ENCODE data around the gene MCC. TPM values are rescaled to one million over a fixed set of nuclear protein-coding genes. Genes with fewer than 3 reads are reported as not detected.

MCC gene
- polyA plus RNA-seq, 4 donors: 27.6 to 33.3 (median 31.7) TPM

DNA sequence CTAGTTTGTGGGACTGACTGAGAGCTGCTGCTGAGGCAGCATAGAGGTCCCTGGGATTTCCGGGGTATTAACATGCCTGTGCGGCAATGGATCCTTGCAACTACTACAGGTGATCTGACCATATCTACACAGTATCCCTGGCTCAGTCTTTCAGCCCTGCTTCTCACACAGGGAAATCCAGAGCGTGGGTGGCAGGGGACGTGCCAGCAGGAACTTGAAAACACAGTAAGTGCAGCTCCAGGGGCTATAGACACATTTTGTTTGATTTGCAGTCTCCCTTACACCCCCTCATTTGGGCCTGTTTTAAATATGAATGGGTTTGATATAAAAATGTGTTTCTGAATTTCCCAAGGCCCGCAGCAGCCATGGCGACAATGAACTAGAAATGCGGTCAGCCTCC is 302.2 kb downstream of the MCC start:
- DNase-seq (ENCODE audit: low read depth in 4 of 4, low spot score in 2 of 4): no peak

DNA sequence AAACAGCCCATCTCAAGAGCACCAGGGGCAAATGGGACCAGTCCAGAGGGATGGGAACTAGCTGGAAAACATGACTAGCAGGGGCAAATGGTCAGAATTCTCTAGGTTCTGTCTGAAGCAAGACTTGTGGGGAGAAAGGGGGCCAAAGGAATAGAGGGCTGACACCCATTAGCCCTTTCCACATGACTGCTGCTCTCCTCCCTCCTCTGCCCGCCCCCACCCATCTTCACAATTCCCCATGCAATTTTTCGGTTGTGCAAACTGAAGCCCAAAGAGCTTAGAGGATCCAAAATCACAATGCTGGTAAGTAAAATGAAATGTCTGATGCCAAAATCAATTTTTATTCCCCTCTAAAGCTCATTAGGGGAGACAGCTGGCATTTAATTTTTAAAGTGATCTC is 304.6 kb downstream of the MCC start:
- DNase-seq (ENCODE audit: low read depth in 4 of 4, low spot score in 2 of 4): no peak

DNA sequence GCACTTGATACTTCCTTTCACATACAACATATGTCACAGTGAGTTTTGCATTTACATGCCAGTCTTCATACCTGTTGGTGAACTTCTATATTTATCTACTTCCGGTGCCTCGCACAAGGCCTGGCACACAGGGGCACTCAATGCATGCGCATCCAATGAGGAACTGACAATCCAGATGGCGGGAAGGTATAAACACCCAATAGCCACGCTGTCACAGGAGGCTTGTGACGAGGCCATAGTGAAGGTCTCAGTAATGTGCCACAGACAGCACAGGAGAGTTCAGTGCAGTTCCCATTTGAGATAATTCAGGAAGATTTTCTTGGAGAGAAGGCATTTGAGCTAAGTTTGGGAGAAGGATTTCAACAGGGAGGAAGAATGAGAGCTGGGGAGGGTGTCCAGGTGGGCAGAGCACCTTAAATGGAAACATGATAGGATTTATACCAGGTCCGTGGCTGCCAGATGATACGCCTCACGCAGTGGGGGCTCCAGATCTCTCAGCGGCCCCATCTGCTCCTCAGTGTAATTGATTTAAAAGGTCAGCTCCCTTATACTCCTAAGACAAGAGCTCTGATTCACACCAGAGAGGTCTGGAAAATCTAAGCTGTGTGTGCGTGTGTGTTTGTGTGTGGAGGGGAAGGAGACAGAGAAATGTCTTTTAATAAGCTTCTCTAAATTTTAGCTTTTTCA is 305.5 kb downstream of the MCC start:
- DNase-seq (ENCODE audit: low read depth in 4 of 4, low spot score in 2 of 4): no peak

DNA sequence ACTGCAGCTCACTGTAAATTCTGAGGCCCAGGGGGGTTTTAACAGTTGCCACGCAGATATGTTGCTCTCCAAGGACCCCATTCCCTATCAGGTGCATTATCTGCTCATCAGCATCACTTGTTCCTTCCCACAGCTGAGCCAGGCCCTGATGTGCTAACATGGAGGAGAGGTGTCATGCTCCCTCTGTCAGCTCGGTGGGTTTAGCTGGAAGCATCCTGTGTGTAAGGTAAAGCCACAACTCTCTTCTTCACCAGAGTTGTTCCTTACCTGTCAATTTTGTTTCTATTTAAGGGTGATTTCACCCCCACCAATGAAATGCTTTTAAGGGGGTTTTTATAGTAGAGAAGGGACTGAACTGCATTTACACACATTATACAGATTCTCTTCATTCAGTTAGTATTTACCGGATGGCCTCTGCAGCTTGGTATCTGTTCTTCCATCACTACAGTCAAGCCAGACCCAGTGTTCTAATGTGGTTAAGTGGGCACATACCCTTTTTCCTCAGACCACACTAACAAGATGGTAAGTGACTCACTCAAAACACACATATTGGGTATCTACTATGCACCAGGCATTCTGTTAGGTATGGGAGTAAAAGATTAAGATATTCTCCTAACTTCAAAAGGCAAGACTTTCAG is 306.3 kb downstream of the MCC start:
- no peak for DNase-seq (ENCODE audit: low read depth in 4 of 4, low spot score in 2 of 4)

DNA sequence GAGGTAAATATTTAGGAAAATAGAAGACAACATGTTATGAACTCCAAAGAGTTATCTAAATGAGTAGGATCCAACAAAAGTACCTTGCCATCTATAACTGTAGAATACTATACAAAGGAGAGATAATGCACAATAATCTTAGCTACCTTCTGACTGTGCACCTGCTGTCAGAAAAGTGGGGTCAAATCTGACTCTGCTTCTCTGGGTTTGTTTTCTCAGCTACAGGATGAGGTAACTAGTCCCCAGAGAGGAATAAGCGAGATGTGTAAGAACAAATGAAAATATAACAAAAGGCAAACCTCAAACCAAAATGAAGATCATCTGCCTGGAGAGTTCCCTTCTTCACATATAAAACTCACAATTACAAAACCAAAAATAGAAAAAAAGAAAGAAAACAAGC is 306.8 kb downstream of the MCC start:
- DNase-seq (ENCODE audit: low read depth in 4 of 4, low spot score in 2 of 4): no peak

DNA sequence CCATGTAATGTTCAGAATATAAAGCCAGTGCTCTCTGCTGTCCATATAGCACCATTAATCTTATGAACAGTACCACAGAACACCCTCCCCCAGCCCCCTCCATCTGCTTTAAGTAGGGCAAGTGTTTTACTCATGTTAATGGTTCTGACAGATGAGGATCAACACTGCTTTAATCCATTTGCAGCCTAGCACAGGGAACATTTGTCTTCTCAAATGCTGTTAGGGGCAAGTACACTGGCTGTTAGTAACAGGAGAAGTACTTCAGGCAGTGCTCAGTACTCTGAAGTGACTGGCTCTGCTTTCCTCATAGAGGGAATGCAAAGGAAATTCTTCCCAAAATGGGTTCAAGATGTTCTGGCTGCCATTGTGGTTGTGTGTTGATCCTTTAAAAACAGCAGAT is 309.1 kb downstream of the MCC start:
- DNase-seq (ENCODE audit: low read depth in 4 of 4, low spot score in 2 of 4): peak in 1 of 4 donors; percentile 11

DNA sequence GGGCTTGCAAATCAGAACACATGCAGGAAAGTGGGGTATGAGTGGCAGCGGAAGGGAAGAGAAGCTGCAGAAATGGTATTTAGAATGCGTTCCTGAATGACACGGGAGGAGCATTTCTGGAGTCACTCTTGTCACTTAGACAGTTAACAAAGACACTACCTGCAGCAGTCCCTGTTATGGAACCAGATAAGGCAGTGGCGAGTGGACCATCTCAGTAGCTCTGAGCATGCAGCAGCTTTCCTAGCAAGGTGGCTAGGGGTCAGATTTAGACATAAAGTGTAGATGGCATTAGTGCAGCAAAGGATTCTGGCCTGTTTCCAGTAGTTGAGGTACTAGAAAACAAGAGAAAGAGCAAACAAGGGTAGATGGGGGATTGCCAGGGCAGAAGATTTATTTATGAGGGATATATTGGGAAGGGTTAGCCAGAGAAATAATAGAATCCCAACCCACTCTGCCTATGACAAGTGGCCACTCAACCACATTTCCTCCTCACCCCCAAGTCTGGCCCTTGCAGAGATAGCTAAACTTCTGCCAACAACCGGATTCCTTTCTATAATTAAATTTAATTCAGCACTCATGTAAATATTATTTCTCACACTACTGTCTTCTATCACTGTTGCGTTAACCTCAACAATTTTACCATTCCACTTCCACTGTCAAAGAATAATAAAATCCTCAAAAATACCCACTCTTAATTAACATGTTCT is 310.0 kb downstream of the MCC start:
- DNase-seq (ENCODE audit: low read depth in 4 of 4, low spot score in 2 of 4): no peak

DNA sequence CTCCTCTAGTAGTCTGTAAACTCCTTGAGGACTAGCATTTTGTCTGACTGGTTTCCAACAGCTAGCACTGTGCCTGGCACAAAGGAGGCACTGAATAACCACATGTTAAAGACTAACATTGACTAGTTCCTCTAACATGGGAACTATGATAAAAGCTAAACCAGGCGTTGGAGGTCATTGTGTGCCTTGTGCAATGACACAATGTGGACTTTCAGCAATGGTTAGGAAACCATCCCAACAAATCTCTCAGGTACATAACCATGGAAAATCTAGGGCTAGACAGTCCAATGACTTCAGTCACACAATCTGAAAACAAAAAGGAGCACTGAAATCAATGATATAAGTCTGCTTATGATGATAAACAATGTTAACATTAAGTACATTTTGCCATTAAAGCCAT is 311.0 kb downstream of the MCC start:
- no peak for DNase-seq (ENCODE audit: low read depth in 4 of 4, low spot score in 2 of 4)

DNA sequence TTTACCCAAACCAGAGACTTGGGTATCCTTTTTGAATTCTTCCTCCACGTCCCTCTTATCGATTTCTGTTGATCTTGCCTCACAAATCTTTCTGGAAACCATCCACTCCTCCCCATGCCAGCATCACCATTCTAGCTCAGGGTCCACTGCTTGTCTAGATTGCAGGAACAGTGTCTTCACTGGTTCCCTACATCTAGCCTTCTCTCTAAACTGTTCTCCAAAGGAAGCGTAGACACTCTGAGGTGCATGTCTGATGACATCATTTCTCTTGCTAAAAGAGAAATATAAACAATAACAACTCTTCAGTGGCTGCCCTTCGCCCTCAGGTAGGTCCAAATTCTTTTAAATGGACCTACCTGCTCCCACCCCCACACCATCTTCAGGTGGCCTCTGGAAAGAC is 311.5 kb downstream of the MCC start:
- DNase-seq (ENCODE audit: low read depth in 4 of 4, low spot score in 2 of 4): no peak

DNA sequence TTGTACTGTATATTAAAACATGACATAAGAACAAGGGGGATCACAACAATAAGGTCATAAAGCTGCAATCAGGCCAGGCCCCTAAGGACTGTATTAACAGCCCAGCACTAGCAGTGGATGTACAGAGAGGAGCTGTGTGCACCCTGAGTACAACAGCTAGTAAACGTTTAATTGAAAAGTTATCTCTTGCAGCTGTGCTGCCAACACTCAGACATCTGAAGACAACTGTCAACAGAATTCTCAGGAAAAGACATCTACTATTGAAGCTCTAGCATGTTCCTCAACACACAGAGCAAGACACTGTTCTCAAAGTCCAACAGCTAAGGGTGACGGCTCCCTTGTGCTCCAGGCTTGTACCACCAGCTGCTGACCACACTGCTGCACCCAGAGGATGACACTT is 312.1 kb downstream of the MCC start:
- DNase-seq (ENCODE audit: low read depth in 4 of 4, low spot score in 2 of 4): no peak

DNA sequence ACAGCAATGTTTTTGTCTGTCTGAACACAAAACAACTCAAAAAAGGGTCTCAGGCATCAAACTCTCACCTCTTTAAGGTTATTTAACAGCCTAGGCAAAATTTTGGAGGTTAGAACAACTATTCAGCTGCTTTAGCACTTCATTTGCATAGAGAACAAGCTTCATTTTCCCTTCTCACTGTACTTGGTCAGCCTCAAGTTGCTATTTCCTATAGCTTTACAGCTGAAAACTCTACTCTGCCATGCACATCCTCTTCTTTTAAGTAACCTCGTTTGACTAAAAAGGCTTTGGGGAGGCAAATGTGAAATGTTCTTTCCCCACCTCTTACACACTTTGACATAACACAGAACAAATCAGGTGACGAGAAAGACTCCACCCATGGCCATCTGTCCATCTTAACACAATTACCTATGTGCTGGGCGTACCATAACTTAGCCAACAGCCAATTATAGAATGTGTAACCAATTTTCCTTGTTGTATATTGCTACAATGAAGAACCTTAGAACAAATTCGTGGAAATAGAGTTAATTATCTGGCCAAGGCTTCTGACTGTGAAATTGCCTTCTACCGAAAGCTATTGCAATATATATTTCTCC is 315.9 kb downstream of the MCC start:
- DNase-seq (ENCODE audit: low read depth in 4 of 4, low spot score in 2 of 4): no peak

DNA sequence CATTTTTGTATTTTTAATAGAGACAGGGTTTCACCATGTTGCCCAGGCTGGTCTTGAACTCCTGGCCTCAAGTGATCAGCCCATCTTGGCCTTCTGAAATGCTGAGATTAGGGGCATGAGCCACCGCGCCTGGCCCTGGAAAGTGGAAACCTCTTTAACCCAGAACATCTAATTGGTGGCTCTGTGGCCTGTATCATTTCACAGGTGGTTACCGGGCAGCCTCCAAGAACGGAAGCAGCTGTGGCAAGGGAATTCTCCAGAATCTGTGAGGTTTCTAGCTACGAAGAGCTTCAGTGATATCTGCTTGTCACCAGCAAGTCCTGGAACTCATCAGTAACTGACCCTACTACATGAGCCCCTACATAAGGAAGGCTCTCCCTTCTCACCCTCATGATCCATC is 316.7 kb downstream of the MCC start:
- DNase-seq (ENCODE audit: low read depth in 4 of 4, low spot score in 2 of 4): no peak

DNA sequence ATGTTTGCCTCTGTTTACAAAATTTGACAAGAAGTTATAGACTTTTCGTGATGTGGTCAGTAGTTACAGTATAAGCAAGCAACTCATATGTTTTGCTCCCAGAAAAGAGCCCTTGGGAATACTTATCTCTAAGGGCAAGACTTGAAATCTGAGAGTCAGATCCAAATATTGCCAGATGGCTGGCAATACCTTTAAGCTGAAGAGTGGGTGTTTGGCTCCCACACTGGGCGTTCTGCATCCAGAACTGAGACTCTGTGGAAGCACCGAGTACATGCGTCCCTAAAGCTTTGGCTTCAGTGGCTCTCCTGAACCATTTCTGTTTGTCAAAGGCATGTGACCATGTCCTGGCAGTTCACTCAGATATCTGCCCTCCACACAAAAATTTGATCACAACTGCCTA is 317.5 kb downstream of the MCC start:
- DNase-seq (ENCODE audit: low read depth in 4 of 4, low spot score in 2 of 4): no peak

DNA sequence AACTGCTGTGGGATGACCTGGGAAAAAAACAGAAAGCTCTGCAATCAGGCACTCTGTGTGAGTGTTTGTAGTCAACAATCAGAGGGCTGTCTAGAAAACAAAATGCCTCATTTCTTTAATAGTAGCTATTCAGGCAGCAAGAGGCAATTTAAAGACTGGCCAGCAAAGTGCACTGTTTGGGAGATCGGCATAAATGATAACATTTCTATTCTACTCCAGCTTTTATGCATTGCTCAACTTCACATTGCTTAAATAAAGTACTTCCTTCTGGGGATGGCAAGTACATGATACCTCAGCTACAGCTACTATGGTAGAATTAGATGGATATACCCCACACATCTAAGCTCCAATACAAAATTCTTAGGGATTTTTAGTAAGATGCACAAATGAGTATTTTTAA is 318.5 kb downstream of the MCC start:
- no peak for DNase-seq (ENCODE audit: low read depth in 4 of 4, low spot score in 2 of 4)

DNA sequence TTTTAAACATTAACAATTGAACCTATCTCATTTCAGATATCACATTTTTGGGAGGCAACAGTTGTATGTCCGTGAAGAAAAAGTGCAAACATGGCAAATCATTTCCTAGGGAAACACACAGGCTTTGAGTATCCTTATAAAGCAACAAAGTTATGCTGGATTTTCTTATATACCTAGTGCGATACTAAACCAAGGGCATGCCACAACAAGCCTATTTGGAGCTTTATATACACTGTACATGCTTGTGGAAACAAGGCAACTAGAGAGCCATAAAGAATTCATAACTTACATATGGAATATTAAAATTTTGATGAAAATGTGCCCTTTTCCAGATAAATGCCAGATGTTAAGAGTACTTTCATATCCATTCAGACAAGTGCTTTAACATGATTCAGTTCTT is 320.3 kb downstream of the MCC start:
- DNase-seq (ENCODE audit: low read depth in 4 of 4, low spot score in 2 of 4): no peak

DNA sequence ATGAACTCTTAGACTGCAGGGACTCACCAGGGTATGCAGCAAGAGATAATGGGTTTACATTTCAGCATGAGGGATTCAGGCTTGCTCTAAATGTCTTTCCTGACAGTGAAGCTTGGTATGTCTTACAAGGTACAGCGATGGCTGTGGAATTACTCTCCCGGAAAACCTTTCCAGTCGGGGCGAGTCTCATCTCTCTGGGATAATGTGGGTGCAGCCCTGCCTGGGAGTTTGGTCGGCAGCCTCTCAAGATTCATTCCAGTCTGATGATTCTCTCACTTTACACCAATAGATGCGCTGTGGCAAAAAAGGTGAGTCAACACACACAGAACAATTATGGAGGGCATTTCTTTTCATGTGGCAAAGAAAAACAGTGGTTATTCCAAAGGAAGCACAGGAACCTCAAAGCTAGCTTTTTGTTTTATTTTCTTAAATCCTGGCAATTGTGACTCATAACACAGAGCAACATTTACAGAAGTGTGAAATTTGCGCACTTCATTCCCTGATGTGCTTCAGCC is 321.3 kb downstream of the MCC start:
- DNase-seq (ENCODE audit: low read depth in 4 of 4, low spot score in 2 of 4): no peak

DNA sequence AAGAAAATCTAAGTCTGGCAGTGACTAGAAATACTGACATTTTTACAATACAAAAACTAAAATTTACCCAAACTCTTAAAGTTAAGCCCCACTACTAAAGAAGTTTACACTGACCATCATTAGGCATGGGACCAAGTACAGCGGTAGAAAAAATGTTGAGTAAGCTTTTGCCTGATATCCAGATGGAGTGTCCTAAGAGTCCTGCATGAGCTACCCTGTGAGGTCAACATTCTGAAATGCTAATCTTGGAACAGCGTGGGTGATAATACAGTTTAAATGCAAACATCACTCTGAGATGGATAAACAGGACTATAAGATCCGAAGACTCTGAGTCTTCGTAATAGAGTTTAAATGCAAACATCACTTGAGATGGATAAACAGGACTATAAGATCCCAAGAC is 322.0 kb downstream of the MCC start:
- no peak for DNase-seq (ENCODE audit: low read depth in 4 of 4, low spot score in 2 of 4)

DNA sequence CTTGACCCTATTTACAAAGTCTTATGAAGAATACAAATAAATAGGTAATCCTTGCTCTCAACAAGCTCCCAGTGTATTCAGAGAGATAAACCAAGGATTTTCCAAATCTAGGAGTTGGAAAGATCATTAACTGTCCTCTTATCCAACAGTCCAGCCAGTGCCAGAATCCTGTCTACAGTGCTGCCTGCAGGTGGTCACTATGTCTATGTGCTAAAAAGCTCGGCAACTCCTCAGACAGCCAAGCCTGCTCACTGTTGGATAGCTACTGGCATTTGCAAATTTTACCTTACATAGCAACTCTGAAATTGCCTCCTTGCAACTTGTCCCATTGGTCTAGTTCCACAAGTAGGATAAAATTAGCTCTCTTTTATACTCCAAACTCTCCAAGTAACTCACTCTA is 324.2 kb downstream of the MCC start:
- no peak for DNase-seq (ENCODE audit: low read depth in 4 of 4, low spot score in 2 of 4)

DNA sequence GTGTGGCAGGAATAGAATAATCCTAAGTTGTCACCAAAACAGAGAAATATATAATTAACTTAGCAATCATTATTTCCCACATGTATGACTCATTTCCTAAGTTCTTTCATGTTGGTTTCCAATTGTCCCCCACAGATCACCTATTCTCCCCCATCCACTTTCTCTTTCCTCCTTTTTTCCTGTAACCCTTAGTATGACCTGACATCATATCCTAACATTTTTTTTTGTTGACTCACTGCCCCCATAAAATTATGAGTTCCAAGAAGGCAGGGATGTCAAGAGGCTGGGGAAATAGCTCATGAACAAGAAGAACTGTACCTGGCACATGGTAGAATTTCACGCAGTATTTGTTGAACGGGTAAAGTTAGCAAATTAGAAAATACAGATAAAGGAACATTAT is 324.9 kb downstream of the MCC start:
- no peak for DNase-seq (ENCODE audit: low read depth in 4 of 4, low spot score in 2 of 4)

DNA sequence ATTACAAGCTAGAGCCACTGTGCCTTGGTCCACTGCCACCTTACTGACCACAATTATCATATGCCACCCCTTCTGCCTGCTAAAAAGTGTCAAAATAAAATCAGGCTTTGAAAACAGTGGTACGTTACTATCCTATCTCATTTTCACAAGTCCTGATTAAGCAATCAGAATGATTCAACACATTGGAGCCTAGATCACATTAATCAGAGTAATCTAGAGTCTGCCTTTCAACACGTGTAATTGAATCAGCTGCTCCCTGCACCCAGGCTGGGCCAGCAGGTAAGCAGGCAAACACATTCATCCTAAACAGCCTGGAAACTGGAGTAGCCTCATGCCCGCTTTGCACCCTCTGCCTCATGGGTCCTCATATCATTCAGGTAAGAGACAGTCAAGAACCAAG is 325.5 kb downstream of the MCC start:
- no peak for DNase-seq (ENCODE audit: low read depth in 4 of 4, low spot score in 2 of 4)

DNA sequence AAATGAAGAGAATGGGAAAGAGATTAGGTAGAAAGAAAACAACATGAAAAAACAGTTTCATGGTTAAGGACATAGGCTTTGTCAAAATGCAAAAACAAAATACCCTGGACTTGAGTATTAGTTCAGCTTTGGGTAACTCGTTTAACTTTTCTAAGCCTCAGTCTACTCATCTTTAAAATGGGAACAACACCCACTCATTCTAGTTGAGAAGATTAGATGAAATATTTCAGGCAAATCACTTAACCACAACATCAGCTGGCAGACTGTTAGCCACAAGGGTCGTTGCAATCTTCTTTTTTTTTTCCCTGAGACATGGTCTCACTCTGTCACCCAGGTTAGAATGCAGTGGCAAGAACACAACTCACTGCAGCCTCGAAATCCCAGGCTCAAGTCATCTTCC is 326.0 kb downstream of the MCC start:
- DNase-seq (ENCODE audit: low read depth in 4 of 4, low spot score in 2 of 4): no peak

DNA sequence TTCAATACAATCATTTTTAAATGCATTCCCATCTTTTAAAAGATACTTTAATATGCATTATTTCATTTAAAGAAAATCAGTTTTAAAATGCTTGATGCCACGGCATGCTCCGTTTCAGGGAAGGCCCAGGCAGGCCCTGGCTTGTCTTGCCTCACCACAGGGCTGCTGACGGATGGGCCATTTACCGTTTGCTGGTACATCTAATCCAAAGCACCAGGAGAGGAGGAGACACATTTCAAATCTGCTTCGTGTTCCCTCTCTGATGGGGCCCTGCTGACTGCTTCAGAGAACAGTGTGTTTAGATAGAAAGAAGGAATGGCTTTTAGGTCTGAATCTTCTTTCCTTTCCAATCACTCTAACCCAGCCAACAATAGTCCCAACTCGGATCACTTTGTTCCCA is 326.4 kb downstream of the MCC start:
- DNase-seq (ENCODE audit: low read depth in 4 of 4, low spot score in 2 of 4): no peak
